IPS-NIHi11 (cell line): Measurements from ENCODE around the gene DGKB.

Experiments
- DNase-seq: peaks from one replicate; pipeline ENCODE4 v3.0.0; 2012; ENCODE audit warnings: mixed read lengths, low spot score

Gene DGKB

GRCh38 chr7:14760730-14761478 lies 141.6 kb downstream of the DGKB start:
- no peak for DNase-seq

GRCh38 chr7:14759785-14760184 lies 142.8 kb downstream of the DGKB start:
- DNase-seq: no peak

GRCh38 chr7:14754631-14755030 lies 147.9 kb downstream of the DGKB start:
- DNase-seq: no peak

GRCh38 chr7:14752301-14752700 lies 150.2 kb downstream of the DGKB start:
- DNase-seq: no peak

- DNase-seq: no peak
Observed at GRCh38 chr7:14751461-14751860, 151.1 kb downstream of the DGKB start.

- no peak for DNase-seq
Observed at GRCh38 chr7:14748461-14748860, 154.1 kb downstream of the DGKB start.

GRCh38 chr7:14747701-14748100 lies 154.8 kb downstream of the DGKB start:
- no peak for DNase-seq

GRCh38 chr7:14745076-14745475 lies 157.5 kb downstream of the DGKB start:
- DNase-seq: no peak

GRCh38 chr7:14740606-14741005 lies 161.9 kb downstream of the DGKB start:
- DNase-seq: no peak

- no peak for DNase-seq
Observed at GRCh38 chr7:14739841-14740185, 162.7 kb downstream of the DGKB start.

- no peak for DNase-seq
Observed at GRCh38 chr7:14739168-14739840, 163.2 kb downstream of the DGKB start.

- DNase-seq: no peak
Observed at GRCh38 chr7:14738086-14738485, 164.5 kb downstream of the DGKB start.

GRCh38 chr7:14734839-14735321 lies 167.7 kb downstream of the DGKB start:
- peak; percentile 79 for DNase-seq

GRCh38 chr7:14720785-14721184 lies 181.8 kb downstream of the DGKB start:
- no peak for DNase-seq

GRCh38 chr7:14717816-14718215 lies 184.7 kb downstream of the DGKB start:
- no peak for DNase-seq

- no peak for DNase-seq
Observed at GRCh38 chr7:14717169-14717568, 185.4 kb downstream of the DGKB start.

- DNase-seq: no peak
Observed at GRCh38 chr7:14714161-14714728, 188.3 kb downstream of the DGKB start.

GRCh38 chr7:14698239-14698638 lies 204.3 kb downstream of the DGKB start:
- no peak for DNase-seq

GRCh38 chr7:14697684-14698083 lies 204.9 kb downstream of the DGKB start:
- DNase-seq: no peak

- DNase-seq: peak; percentile 30
Observed at GRCh38 chr7:14691597-14692203, 210.9 kb downstream of the DGKB start.

- DNase-seq: no peak
Observed at GRCh38 chr7:14691034-14691433, 211.5 kb downstream of the DGKB start.

- DNase-seq: no peak
Observed at GRCh38 chr7:14690486-14690885, 212.1 kb downstream of the DGKB start.

- DNase-seq: no peak
Observed at GRCh38 chr7:14690075-14690474, 212.5 kb downstream of the DGKB start.
